HG03575 (cell line): ENCODE data around the gene CFC1B.
"Not testable (repeated sequence)": the region's sequence is repeated elsewhere in the genome, so short reads cannot be mapped to it uniquely, and the experiment has no call there.

Experiments
- ATAC-seq: cut with Tn5 transposase; IDR thresholded peaks from one replicate; pipeline ENCODE4 v1.9.1; 2021; ENCODE audit not compliant: unreplicated experiment, insufficient number of reproducible peaks, low FRiP score; ENCODE audit errors: extremely low read depth

Gene CFC1B

DNA sequence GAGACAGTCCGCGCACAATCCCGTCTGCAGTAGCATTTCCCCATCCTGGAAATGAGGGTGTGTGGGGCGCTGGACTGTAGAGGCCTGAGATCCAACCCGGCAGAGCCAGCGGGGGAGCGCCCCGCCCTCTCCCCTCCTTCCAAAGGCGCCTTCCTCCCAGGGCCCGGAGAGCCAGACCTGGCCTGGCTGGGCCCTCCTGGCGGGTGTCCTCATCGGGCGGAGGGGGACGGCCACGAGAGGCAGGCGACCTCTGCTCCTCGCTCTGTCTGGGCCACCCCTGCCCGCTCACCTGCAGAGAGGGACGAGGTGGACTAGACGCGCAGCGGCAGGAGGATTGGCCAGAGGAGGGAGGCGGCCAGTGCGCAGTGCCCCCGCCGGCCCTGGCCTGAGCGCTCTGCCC lies 28.5 kb downstream of the CFC1B start:
- ATAC-seq, result not testable (repeated sequence)

DNA sequence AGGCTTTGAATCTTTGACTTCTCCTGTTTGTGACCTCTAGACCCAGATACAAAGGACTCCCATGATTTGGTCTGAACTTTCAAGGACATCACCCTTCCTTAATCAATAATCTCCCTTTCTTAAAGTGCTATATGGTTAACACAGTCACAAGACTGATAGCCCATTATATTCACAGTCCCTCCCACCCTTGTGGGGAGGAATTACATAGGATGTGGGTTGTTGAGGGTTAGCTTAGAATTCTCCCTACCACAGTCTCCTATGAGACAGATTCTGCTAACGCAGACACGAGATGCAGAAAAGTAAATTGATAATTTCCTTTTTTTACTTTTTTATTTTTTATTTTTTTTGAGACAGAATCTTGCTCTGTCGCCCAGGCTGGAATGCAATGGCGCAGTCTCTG lies 33.2 kb downstream of the CFC1B start:
- ATAC-seq, result not testable (repeated sequence)

DNA sequence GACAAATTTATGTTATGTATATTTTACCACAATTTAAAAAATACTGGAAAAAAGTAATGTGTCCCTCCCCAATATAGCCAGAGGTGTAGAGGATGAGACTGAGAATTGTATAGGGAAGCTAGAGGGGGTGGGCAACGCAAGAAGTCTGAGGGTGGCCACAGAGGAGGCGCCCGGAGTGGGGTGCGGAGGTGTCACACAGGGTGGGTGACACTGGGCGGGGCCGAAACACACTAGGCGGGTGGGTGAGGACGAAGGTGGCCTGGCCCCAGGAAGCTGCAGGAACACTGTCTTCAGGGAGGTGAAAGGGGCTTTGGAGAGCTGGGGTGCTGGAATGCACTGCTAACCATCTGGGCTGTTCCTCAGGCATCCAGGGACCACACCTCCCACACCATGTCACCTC lies 35.4 kb downstream of the CFC1B start:
- ATAC-seq, result not testable (repeated sequence)

DNA sequence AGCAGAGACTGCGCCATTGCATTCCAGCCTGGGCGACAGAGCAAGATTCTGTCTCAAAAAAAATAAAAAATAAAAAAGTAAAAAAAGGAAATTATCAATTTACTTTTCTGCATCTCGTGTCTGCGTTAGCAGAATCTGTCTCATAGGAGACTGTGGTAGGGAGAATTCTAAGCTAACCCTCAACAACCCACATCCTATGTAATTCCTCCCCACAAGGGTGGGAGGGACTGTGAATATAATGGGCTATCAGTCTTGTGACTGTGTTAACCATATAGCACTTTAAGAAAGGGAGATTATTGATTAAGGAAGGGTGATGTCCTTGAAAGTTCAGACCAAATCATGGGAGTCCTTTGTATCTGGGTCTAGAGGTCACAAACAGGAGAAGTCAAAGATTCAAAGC lies 45.1 kb downstream of the CFC1B start:
- ATAC-seq, result not testable (repeated sequence)

DNA sequence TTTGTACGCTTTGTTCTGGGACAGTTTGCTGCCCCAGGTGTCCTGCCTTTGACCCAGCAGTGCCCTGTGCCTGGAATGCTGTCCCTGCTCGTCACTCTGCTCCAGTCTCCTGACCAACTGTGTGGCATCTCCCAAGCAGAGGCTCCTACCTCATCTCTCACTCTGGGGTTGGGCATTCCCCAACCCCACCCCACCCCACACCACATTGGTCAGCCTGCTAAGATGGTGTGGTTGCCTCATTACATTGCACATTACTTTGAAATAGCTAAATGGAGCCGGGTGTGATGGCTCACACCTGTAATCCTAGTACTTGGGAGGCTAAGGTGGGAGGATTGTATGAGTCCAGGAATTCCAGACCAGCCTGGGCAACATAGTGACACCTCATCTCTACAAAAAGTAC lies 50.9 kb downstream of the CFC1B start:
- ATAC-seq, result not testable (repeated sequence)

DNA sequence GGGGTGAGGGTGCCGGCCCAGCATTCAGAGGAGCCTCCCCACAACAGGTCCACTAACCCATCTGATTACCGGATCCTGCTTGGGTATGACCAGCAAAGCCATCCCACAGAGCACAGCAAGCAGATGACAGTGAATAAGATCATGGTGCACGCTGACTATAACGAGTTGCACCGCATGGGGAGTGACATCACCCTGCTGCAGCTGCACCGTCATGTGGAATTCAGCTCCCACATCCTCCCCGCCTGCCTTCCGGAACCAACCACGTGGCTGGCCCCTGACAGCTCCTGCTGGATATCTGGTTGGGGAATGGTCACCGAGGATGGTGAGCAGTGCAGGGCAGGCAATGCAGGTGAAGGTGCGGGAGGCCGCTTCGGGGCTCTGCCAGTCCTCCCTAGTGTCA lies 53.2 kb downstream of the CFC1B start:
- ATAC-seq, result not testable (repeated sequence)

DNA sequence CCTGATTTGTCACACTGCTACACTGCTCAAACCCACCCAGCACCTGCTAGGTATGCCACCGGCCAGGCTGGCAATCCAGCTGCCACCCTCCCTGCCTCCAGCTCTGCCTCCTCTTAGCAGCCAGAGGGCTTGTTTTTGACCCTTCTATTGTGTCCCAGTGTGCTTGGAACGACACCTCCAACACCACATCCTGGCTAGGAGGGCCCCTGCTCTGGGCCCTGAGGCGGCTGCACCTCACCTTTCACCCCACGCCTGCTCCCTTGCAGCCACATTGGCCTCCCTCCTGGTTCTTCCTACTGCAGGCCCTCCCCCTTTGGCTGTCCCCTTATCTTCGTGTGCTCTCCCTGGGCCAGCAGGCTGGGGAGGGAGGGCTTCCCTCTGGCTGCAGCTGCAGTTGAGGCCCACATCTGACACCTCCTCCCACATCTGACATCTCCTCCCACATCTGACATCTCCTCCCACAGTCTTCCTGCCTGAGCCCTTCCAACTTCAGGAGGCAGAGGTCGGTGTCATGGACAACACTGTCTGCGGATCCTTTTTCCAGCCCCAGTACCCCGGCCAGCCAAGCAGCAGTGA lies 55.3 kb downstream of the CFC1B start:
- not testable (repeated sequence) for ATAC-seq

DNA sequence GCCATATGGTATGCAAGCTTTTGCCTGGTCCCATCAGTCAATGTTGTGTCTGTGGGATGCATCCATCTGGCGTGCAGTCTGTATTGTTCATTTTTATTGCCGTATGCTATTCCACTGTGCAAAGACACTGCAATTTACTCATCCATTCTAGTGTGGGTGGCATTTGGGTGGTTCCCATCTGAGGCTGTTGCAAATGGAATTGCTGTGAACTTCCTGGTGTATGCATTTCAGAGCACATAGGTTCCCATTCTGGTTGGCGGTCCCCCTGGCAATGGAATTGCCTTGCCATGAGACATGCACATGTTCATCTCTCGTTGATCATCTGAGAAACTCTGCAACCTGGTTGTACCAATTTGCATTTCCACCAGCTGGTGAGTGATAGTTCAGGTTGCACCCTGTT lies 56.5 kb downstream of the CFC1B start:
- not testable (repeated sequence) for ATAC-seq
